ENCODE data around the gene MAP3K20. TPM values are rescaled to one million over a fixed set of nuclear protein-coding genes. Genes with fewer than 3 reads are reported as not detected.
"Not testable (repeated sequence)": the region's sequence is repeated elsewhere in the genome, so short reads cannot be mapped to it uniquely, and the experiment has no call there.

MAP3K20 gene
- total and polyA plus RNA-seq, 5 donors, result 86.3 to 327 (median 269) TPM

DNA sequence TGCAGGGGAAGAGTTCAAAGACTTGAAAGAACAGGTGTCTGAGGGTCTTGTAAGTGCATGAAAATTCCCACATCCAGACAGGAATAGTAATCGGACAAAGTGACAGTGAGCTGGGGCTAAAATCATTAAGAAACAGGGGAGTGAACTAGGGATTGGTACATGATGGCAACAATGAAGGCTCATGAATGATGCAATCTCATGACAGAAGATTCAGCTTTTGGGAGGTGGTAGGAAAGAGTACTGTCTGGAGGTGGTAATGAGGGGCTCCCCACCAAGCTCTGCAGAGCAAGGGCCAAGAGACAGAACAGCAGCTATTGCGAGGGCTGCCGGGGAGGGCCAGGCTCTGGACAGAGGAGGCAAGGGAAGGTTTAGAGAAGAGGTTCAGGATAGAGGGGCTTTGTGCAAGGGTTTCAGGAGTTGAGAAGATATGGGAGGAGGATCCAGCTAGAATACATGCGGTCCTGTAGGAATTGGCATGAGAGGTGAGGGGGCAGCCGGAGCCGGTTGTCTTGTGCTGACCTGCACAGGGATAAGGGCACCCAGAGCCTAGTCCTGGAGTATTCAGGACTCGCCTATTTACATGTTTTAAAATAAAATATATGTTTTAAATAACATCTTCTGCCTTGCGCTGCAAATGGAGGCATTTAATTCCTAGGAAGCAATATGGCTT, 31.4 kb downstream of the MAP3K20 start:
- Histone ChIP-seq H3K4me3 (ENCODE audit: low read length) (no peak overlapping the region), H3K4me1 (ENCODE audit: control insufficient read depth, insufficient read depth, low read length) (peaks cover 2% of the 10 kb centered on the region), H3K27ac (ENCODE audit: low read length) (no peak overlapping the region), H3K9me3 (ENCODE audit: control insufficient read depth, low read length) (no peaks in the 10 kb centered on the region), H3K27me3 (ENCODE audit: control insufficient read depth, insufficient read depth) (no peaks in the 10 kb centered on the region)
- no peak for DNase-seq
- ATAC-seq, result peak in 1 of 2 donors; percentile 24
- WGBS, result 94% methylated on average over 8 of the region's 8 CpGs
- intact Hi-C loops (cut with DNase I), result no loop called here

DNA sequence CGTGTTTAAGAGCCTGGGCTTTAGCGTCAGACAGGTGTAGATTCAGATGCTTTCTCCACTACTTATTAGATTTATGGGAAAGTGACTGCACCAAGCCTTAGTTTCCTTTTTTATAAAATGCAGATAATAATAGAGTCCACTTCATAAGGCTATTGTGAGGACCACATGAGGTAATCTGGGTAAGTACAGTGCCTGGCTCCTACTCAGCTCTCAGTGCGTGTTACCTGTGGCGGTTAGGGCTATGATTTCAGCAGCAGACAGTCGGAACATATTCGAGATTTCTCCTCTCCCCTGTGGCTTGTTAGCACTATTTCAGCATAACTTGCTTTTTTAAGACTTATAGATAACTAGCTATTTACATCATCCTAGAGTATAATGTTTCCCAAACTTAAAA, 32.0 kb downstream of the MAP3K20 start:
- Histone ChIP-seq H3K4me1 (ENCODE audit: control insufficient read depth, insufficient read depth, low read length) (peaks cover 2% of the 10 kb centered on the region), H3K27me3 (ENCODE audit: control insufficient read depth, insufficient read depth) (no peaks in the 10 kb centered on the region), H3K9me3 (ENCODE audit: control insufficient read depth, low read length) (no peaks in the 10 kb centered on the region), H3K4me3 (ENCODE audit: low read length) (no peak overlapping the region), H3K27ac (ENCODE audit: low read length) (no peak overlapping the region)
- ATAC-seq (no peak), DNase-seq (no peak)
- intact Hi-C loops (cut with DNase I), result no loop called here
- 87% methylated on average over 6 of the region's 6 CpGs for WGBS

DNA sequence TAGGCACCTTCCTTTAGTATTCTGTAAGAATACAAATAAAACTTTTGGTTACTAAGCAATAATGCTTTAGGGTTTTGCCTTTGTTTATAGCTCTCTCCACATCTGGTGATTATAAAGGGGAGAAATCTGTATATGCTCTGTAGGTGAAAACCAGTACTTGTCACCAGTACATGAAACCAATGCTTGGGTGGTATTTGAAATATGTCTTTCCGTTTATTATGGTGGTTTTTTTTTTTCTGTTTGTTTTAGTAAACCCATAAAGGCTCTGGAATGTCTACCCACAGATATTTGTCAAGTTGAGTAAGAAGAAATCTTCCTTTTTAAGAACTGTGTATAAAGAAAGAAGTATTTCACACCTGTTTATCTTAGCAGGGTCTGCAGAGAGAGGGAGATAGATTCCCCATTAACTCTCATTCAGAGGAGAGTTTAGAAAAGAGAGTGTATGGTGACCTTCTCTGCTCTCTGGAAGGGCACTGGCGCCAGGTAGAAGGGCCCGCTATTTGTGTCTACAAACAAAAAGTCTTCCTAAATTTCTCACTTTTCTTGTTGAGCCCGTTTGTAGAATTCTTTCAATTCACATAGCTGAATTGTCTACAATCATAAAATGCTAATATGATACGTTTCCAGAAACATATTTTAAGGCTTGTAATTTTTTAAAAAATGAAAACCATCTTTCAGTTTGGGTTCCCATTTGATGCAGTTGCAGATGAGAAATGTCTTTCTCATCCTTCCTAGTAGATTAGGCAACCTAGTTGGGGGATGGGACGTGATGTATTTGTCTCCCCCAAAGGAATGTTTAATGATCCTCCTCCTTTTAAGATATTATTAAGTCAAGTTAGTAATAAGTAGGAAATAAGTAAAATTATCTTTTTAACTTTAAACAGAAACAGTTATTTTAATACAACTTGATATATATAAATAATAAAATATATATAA, 33.9 kb downstream of the MAP3K20 start:
- intact Hi-C loops (cut with DNase I), result no loop called here

DNA sequence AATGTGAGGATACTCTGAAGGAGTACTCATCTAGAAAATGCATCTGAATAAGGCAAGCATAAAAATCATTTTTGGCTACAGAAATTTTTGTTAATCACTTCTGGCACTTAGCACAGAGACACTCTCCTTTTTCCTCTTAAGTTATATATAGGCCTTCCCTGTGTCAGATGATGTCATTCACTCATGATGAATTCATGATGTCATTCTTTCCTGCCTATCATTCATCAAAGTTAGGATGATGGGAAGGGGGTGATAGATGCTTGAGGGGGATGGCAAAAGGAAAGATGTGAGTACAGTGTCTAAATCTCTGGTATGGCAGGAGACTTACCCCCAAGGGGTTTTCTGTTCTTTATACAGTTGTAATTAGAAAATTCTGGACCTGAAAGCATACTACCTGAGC, 42.0 kb downstream of the MAP3K20 start:
- no peaks in the 10 kb centered on the region for H3K9me3 ChIP-seq (ENCODE audit: control insufficient read depth, low read length)
- no peaks in the 10 kb centered on the region for H3K27me3 ChIP-seq (ENCODE audit: control insufficient read depth, insufficient read depth)
- H3K27ac ChIP-seq (ENCODE audit: low read length), result no peak overlapping the region
- DNase-seq, result no peak
- H3K4me3 ChIP-seq (ENCODE audit: low read length), result no peak overlapping the region
- ATAC-seq, result no peak
- H3K4me1 ChIP-seq (ENCODE audit: control insufficient read depth, insufficient read depth, low read length), result peaks cover 5% of the 10 kb centered on the region
- intact Hi-C loops (cut with DNase I), result no loop called here

More for the DNA sequence above, 33.9 kb downstream of the MAP3K20 start:
- Histone ChIP-seq H3K27ac (ENCODE audit: low read length) (no peak overlapping the region), H3K4me3 (ENCODE audit: low read length) (no peak overlapping the region), H3K9me3 (ENCODE audit: control insufficient read depth, low read length) (no peaks in the 10 kb centered on the region), H3K4me1 (ENCODE audit: control insufficient read depth, insufficient read depth, low read length) (peaks cover 2% of the 10 kb centered on the region), H3K27me3 (ENCODE audit: control insufficient read depth, insufficient read depth) (no peaks in the 10 kb centered on the region)
- 63% methylated on average over 6 of the region's 6 CpGs for WGBS
- ATAC-seq (no peak), DNase-seq (no peak)

DNA sequence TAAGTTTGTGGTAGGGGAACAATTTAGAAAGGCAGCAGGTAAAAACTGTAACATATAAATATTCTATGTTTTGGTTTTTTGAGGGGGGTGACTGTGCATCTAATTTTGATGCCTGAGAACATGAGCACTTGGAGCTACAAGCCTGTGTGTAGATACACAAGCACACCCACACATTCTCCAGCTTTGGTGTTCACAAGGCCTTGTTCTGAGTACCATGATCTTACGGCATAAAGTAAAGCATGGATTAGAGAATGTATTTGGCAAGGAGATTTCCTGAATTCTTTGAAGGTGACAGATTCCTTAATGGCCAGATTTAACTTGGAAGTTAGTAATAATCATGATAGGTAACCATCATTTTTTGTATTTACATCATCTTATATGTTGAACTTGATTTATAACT, 42.7 kb downstream of the MAP3K20 start:
- Histone ChIP-seq H3K4me1 (ENCODE audit: control insufficient read depth, insufficient read depth, low read length) (peaks cover 5% of the 10 kb centered on the region), H3K9me3 (ENCODE audit: control insufficient read depth, low read length) (no peaks in the 10 kb centered on the region), H3K4me3 (ENCODE audit: low read length) (no peak overlapping the region), H3K27me3 (ENCODE audit: control insufficient read depth, insufficient read depth) (no peaks in the 10 kb centered on the region), H3K27ac (ENCODE audit: low read length) (no peak overlapping the region)
- DNase-seq (no peak), ATAC-seq (no peak)
- intact Hi-C loops (cut with DNase I), result no loop called here
- 81% methylated on average over 1 of the region's 1 CpG for WGBS

DNA sequence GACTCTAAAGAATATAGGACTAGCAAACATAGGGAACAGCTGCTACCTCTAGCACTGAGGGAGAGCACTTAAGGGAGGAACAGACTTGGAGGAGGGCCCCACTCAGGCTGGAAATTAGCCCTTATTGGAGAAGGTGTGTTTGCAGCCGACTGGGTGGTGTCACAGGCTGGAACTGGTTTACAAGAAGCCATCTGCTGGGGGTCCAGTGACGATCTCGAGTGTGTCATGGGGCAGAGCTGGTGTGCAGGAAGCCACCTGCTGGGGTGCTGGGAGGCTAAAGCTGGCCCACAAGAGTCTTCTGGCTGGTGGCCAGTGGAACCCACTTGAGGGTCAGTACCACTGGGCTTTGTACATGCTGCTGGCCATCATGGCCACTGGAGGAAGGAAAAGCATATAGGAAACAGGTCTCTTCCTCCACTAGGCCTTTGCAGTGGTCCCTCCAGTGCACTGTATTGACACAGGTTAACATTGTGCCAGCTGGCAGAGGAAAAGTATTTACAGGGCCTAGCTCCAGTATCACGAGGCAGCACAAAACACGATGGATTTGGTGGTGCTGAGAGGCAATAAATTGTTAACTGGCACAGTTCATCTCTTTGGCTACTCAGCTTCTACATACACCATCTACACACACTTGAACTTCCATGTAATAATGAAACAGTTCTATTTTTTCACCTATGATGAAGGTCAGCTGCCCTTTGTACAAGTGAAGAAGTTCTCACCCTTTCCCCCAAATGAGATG, 43.6 kb downstream of the MAP3K20 start:
- H3K27ac ChIP-seq (ENCODE audit: low read length), result peak overlapping the region; percentile 30
- WGBS, result 48% methylated on average over 5 of the region's 5 CpGs
- H3K27me3 ChIP-seq (ENCODE audit: control insufficient read depth, insufficient read depth), result no peaks in the 10 kb centered on the region
- no peaks in the 10 kb centered on the region for H3K9me3 ChIP-seq (ENCODE audit: control insufficient read depth, low read length)
- peaks cover 5% of the 10 kb centered on the region for H3K4me1 ChIP-seq (ENCODE audit: control insufficient read depth, insufficient read depth, low read length)
- H3K4me3 ChIP-seq (ENCODE audit: low read length), result no peak overlapping the region
- ATAC-seq, result peak; percentile 65 to 85
- DNase-seq, result peak; percentile 21 to 57 (median 38)
- intact Hi-C loops (cut with DNase I), result no loop called here

DNA sequence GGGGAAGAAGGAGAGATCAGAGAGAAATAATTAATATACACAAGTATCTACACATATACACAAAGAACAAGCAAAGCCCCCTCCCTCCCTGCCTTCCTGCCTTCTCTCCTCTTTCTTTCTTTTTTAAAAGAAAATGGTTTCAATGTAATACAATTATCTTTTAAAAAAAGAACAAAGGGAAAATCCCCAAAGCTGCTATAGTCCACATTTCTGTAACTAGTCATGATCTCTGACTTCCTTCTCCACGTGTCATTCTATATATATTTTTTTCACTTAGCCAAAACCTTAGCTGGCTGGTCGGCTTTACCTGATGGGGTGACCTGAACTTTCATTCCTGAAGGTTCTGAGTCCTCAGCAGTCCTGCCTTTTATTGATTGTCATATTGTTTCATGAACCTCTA, 44.3 kb downstream of the MAP3K20 start:
- Histone ChIP-seq H3K4me3 (ENCODE audit: low read length) (no peak overlapping the region), H3K9me3 (ENCODE audit: control insufficient read depth, low read length) (no peaks in the 10 kb centered on the region), H3K4me1 (ENCODE audit: control insufficient read depth, insufficient read depth, low read length) (peaks cover 10% of the 10 kb centered on the region), H3K27me3 (ENCODE audit: control insufficient read depth, insufficient read depth) (no peaks in the 10 kb centered on the region), H3K27ac (ENCODE audit: low read length) (no peak overlapping the region)
- WGBS, result 64% methylated on average over 2 of the region's 2 CpGs
- ATAC-seq (no peak), DNase-seq (no peak)
- intact Hi-C loops (cut with DNase I), result no loop called here

DNA sequence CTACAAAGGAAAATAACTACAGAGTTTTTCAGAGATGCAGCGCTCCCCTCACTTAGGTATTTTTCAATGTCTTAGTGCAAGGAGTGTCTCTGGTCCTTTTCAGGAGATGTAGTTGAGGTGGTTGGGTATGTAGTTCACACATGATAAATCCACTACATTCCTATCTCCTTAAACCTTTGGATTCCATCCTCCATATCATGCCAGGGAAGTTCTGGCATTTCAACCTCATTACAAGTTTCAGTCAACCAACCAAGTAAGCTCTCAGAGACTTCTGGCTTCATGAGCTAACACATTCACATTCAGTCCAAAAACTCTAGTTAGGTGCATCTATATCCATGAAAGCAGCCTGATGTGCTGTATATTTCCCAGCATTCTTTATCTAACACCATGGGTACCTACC, 47.3 kb downstream of the MAP3K20 start:
- H3K4me1 ChIP-seq (ENCODE audit: control insufficient read depth, insufficient read depth, low read length), result peaks cover 10% of the 10 kb centered on the region
- intact Hi-C loops (cut with DNase I), result no loop called here
- H3K27me3 ChIP-seq (ENCODE audit: control insufficient read depth, insufficient read depth), result no peaks in the 10 kb centered on the region
- DNase-seq (no peak), ATAC-seq (no peak)
- H3K9me3 ChIP-seq (ENCODE audit: control insufficient read depth, low read length), result no peaks in the 10 kb centered on the region
- no peak overlapping the region for H3K4me3 ChIP-seq (ENCODE audit: low read length)
- H3K27ac ChIP-seq (ENCODE audit: low read length), result no peak overlapping the region
- 95% methylated on average over 1 of the region's 1 CpG for WGBS

DNA sequence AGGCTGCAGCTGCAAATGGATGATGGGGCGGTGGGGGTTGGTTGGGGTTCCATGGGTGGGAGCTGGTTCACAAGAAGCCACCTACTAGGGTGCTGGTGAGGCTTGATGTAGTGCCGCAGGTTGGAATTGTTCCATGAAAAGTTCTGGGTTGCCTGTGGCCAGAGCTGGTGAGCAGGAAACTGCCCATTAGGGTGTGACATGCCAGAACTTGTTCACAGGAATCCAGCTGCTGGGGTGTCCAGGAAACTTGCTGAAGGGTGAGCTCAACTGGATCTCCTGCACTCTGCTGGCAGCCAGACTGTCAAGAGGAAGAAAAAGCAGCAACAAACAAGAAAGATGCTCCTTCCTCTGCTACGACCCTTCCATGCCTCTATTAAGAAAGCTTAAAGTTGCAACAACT, 48.8 kb downstream of the MAP3K20 start:
- 69% methylated on average over 3 of the region's 3 CpGs for WGBS
- Histone ChIP-seq H3K9me3 (ENCODE audit: control insufficient read depth, low read length) (no peaks in the 10 kb centered on the region), H3K4me3 (ENCODE audit: low read length) (no peak overlapping the region), H3K27me3 (ENCODE audit: control insufficient read depth, insufficient read depth) (no peaks in the 10 kb centered on the region), H3K27ac (ENCODE audit: low read length) (peak overlapping the region; percentile 39), H3K4me1 (ENCODE audit: control insufficient read depth, insufficient read depth, low read length) (peaks cover 5% of the 10 kb centered on the region)
- ATAC-seq, result peak; percentile 51 to 65
- intact Hi-C loops (cut with DNase I), result no loop called here
- peak in 2 of 3 donors; percentile 41 to 43 for DNase-seq

DNA sequence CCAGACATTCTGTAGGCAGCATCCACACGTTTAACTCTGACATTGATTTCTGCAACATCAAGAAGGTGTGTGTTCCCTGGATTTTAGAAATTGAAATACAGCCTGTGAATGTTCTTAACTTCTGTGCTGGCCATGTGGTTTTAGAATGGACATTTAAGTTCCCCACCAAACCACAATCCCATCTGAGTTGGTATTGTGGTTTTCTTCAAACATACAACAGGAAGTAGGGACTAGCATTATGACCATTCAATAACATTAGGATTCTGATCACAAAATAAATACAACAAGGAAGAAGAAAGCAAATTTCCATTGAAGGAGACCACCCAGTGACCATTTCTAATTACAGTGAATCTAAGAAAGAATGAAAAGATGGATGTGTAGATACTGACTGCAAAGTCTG, 51.2 kb downstream of the MAP3K20 start:
- peaks cover 6% of the 10 kb centered on the region for H3K4me1 ChIP-seq (ENCODE audit: control insufficient read depth, insufficient read depth, low read length)
- no peak overlapping the region for H3K27ac ChIP-seq (ENCODE audit: low read length)
- no peaks in the 10 kb centered on the region for H3K9me3 ChIP-seq (ENCODE audit: control insufficient read depth, low read length)
- no peak for DNase-seq
- H3K27me3 ChIP-seq (ENCODE audit: control insufficient read depth, insufficient read depth), result no peaks in the 10 kb centered on the region
- no peak for ATAC-seq
- intact Hi-C loops (cut with DNase I), result no loop called here
- no peak overlapping the region for H3K4me3 ChIP-seq (ENCODE audit: low read length)
- WGBS, result 68% methylated on average over 1 of the region's 1 CpG

DNA sequence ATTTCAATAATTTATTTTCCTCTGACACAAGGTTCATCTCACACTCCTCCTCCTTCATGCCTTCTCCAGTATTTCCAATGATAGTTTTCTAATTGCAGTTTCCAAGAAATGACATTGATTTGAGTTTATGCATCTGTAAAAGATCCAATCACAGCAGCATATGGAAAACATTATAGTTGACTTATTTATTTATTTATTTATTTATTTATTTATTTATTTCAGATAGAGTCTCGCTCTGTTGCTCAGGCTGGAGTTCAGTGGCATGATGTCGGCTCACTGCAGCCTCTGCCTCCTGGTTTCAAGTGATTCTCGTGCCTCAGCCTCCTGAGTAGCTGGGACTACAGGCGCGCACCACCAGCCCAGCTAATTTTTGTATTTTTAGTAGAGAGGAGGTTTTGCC, 52.5 kb downstream of the MAP3K20 start:
- H3K4me1 ChIP-seq (ENCODE audit: control insufficient read depth, insufficient read depth, low read length); DNase-seq; ATAC-seq; H3K27ac ChIP-seq (ENCODE audit: low read length); H3K4me3 ChIP-seq (ENCODE audit: low read length); H3K27me3 ChIP-seq (ENCODE audit: control insufficient read depth, insufficient read depth); H3K9me3 ChIP-seq (ENCODE audit: control insufficient read depth, low read length); intact Hi-C loops (cut with DNase I): not testable (repeated sequence)
- WGBS, result 98% methylated on average over 5 of the region's 5 CpGs

Measured in right cardiac atrium (tissue), 5 donors.